HG02763 (cell line): ENCODE measurements around the gene CDH24.

Experiments
- ATAC-seq: cut with Tn5 transposase; IDR thresholded peaks from one replicate; pipeline ENCODE4 v1.9.1; 2021; ENCODE audit warnings: mild to moderate bottlenecking, moderate library complexity; ENCODE audit not compliant: unreplicated experiment

CDH24 gene

GRCh38 chr14:23045419-23046357, 11.6 kb downstream of the CDH24 start:
- no peak for ATAC-seq

GRCh38 chr14:23044840-23045239, 12.5 kb downstream of the CDH24 start:
- ATAC-seq = no peak

- ATAC-seq = no peak
These were observed 13.6 kb downstream of the CDH24 start for GRCh38 chr14:23043754-23044153.

- ATAC-seq = no peak
These were observed 14.2 kb downstream of the CDH24 start for GRCh38 chr14:23043145-23043544.

GRCh38 chr14:23042162-23042965, 15.0 kb downstream of the CDH24 start, which contains the start of gene PSMB11:
Gene PSMB11, plus strand, starts transcription at chr14:23042212. Its CDS starts 14 bp downstream, at chr14:23042226.
- no peak for ATAC-seq

- no peak for ATAC-seq
These were observed 15.6 kb downstream of the CDH24 start for GRCh38 chr14:23041729-23042128.

GRCh38 chr14:23040100-23040499, 17.2 kb downstream of the CDH24 start:
- ATAC-seq = no peak

GRCh38 chr14:23035303-23036144, 21.8 kb downstream of the CDH24 start:
- ATAC-seq = no peak

- peak; percentile 94 for ATAC-seq
These were observed 22.6 kb downstream of the CDH24 start, which contains the start of gene PSMB5 for GRCh38 chr14:23034498-23035302. Gene PSMB5, minus strand, starts transcription at chr14:23034900. Its CDS starts 19 bp downstream, at chr14:23034881.

- no peak for ATAC-seq
These were observed 23.4 kb downstream of the CDH24 start for GRCh38 chr14:23033801-23034497.

- ATAC-seq = no peak
These were observed 24.0 kb downstream of the CDH24 start for GRCh38 chr14:23033251-23033727.

- no peak for ATAC-seq
These were observed 26.4 kb downstream of the CDH24 start for GRCh38 chr14:23030936-23031335.

- ATAC-seq = no peak
These were observed 28.5 kb downstream of the CDH24 start for GRCh38 chr14:23028799-23029198.

GRCh38 chr14:23025151-23025814, 32.0 kb downstream of the CDH24 start:
- no peak for ATAC-seq

- ATAC-seq = no peak
These were observed 32.7 kb downstream of the CDH24 start for GRCh38 chr14:23024612-23025075.

GRCh38 chr14:23023795-23024152, 33.5 kb downstream of the CDH24 start:
- no peak for ATAC-seq

- no peak for ATAC-seq
These were observed 34.1 kb downstream of the CDH24 start for GRCh38 chr14:23023022-23023794.
